Neural progenitor cell (in vitro differentiated cells): ENCODE measurements around the gene OGFOD3. TPM values are rescaled to one million over a fixed set of nuclear protein-coding genes. Genes with fewer than 3 reads are reported as not detected.

Experiments
- DNase-seq: peaks from one replicate; pipeline ENCODE4 v3.0.0-alpha.2; 2016; ENCODE audit warnings: low spot score
- H2AFZ ChIP-seq: fragments of 200-600 bp; sonication (generic); replicated peaks from 2 replicates; pipeline ENCODE4 v1.6.1; 2016; ENCODE audit warnings: antibody characterized with exemption
- H3F3A ChIP-seq: fragments of 200-600 bp; sonication (generic); 2 replicates; pipeline ENCODE4 v1.6.1; 2016; ENCODE audit warnings: antibody characterized with exemption, low read depth
- H3K27ac ChIP-seq: fragments of 200-600 bp; sonication (generic); 2 replicates; pipeline ENCODE4 v1.5.1; 2016; ENCODE audit warnings: mild to moderate bottlenecking
- H3K27me3 ChIP-seq: fragments of 200-600 bp; sonication (generic); 2 replicates; pipeline ENCODE4 v1.6.1; 2016; ENCODE audit warnings: mild to moderate bottlenecking, moderate library complexity
- H3K36me3 ChIP-seq: fragments of 200-600 bp; sonication (generic); 2 replicates; pipeline ENCODE4 v1.5.1; 2016
- H3K4me1 ChIP-seq: fragments of 200-600 bp; sonication (generic); 2 replicates; pipeline ENCODE4 v1.6.1; 2016; ENCODE audit warnings: mixed run types
- H3K4me2 ChIP-seq: fragments of 200-600 bp; sonication (generic); 2 replicates; pipeline ENCODE4 v1.6.1; 2016
- H3K4me3 ChIP-seq: fragments of 200-600 bp; sonication (generic); 2 replicates; pipeline ENCODE4 v1.5.1; 2016
- H3K79me2 ChIP-seq: fragments of 200-600 bp; sonication (generic); 2 replicates; pipeline ENCODE4 v1.6.1; 2016; ENCODE audit warnings: low read depth
- H3K9ac ChIP-seq: fragments of 200-600 bp; sonication (generic); 2 replicates; pipeline ENCODE4 v1.6.1; 2016
- H3K9me3 ChIP-seq: fragments of 200-600 bp; sonication (generic); 2 replicates; pipeline ENCODE4 v1.5.1; 2016; ENCODE audit warnings: low read depth
- H4K20me1 ChIP-seq: fragments of 200-600 bp; sonication (generic); 2 replicates; pipeline ENCODE4 v1.6.1; 2016; ENCODE audit warnings: low read depth
- H3K27ac Mint-ChIP-seq: 3 replicates; pipeline ENCODE4 v1.8.0; 2021; ENCODE audit warnings: mixed read lengths
- H3K27me3 Mint-ChIP-seq: 2 replicates; pipeline ENCODE4 v1.8.0; 2022; ENCODE audit warnings: low read depth, mild to moderate bottlenecking, inconsistent platforms, moderate library complexity, mixed read lengths; ENCODE audit not compliant: insufficient read depth
- H3K36me3 Mint-ChIP-seq: 3 replicates; pipeline ENCODE4 v1.8.0; 2021; ENCODE audit warnings: mixed read lengths
- H3K4me1 Mint-ChIP-seq: 3 replicates; pipeline ENCODE4 v1.8.0; 2021; ENCODE audit warnings: mixed read lengths
- H3K4me3 Mint-ChIP-seq: 3 replicates; pipeline ENCODE4 v1.8.0; 2021; ENCODE audit warnings: mild to moderate bottlenecking, moderate library complexity, mixed read lengths
- H3K9me3 Mint-ChIP-seq: 3 replicates; pipeline ENCODE4 v1.8.0; 2020; ENCODE audit warnings: mixed read lengths
- EZH2 ChIP-seq: fragments of 200-600 bp; sonication (generic); IDR thresholded peaks from 2 replicates; pipeline ENCODE4 v1.6.1; 2017; ENCODE audit warnings: antibody characterized with exemption, mild to moderate bottlenecking, moderate library complexity
- EZH2phosphoT487 ChIP-seq: fragments of 200-600 bp; sonication (generic); IDR thresholded peaks from 2 replicates; pipeline ENCODE4 v1.6.1; 2017; ENCODE audit warnings: antibody characterized with exemption
- total RNA-seq: library from RNA; depleted of rRNA; stranded (reverse); fragments of >200 nt; gene quantifications from 2 replicates; pipeline ENCODE4 v1.2.3, GENCODE V29; 2015; ENCODE audit warnings: low replicate concordance
- TF ChIP-seq, protein P1 (sequence below): fragments of 200-600 bp; sonication (generic); IDR thresholded peaks from 2 replicates; pipeline ENCODE4 v1.5.1; 2017; ENCODE audit warnings: antibody characterized with exemption, mild to moderate bottlenecking

OGFOD3 gene
- total RNA-seq, 1 donor from 2014 or later, result 26.8 TPM

DNA sequence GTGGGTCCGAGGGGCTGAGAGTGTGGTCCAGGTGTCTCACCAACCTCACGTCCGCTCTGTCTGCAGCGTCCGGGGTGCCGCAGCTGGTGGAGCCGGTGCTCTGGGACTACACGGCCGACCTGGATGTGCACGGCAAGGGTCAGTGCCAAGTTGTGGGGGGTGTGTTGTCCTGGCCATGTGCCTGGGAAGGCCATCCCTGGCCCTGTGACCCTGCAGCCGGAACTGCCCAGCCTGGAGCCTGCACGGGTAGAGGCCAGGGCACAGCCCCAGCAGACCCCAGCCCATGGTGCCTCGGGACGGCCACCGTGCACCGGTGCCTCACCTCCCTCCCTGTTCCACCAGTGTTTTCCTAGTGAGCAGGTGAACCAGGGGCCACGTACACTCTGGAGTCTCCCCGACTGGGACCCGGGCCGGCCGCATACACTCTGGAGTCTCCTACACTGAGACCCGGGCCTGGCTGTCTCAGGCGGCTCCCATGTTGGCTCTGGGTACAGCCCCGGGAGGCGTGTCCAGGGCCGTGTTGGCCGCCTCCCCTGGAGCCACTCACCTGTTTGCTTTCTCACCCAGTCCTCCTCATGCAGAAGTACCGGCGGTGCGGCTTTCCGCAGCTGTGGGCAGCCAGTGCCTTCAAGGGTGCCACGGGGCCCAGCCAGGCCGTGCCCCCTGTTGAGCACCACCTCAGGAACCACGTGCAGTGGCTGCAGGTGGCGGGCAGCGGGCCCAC lies 18.4 kb upstream of the OGFOD3 start:
- Histone ChIP-seq H3K4me2 (no peak overlapping the region), H3K9me3 (no peaks in the 10 kb centered on the region), H3K36me3 (no peaks in the 10 kb centered on the region), H3K27ac (no peak overlapping the region), H3K79me2 (no peaks in the 10 kb centered on the region), H4K20me1 (no peaks in the 10 kb centered on the region), H3F3A (peaks cover 4% of the 10 kb centered on the region), H3K4me3 (no peak overlapping the region), H3K27me3 (no peaks in the 10 kb centered on the region), H2AFZ (no peak overlapping the region), H3K9ac (no peak overlapping the region), H3K4me1 (no peaks in the 10 kb centered on the region)
- peaks cover 4% of the 10 kb centered on the region for H3K27me3 Mint-ChIP-seq
- TF ChIP-seq EZH2phosphoT487, result no peak
- TF ChIP-seq, protein P1, sequence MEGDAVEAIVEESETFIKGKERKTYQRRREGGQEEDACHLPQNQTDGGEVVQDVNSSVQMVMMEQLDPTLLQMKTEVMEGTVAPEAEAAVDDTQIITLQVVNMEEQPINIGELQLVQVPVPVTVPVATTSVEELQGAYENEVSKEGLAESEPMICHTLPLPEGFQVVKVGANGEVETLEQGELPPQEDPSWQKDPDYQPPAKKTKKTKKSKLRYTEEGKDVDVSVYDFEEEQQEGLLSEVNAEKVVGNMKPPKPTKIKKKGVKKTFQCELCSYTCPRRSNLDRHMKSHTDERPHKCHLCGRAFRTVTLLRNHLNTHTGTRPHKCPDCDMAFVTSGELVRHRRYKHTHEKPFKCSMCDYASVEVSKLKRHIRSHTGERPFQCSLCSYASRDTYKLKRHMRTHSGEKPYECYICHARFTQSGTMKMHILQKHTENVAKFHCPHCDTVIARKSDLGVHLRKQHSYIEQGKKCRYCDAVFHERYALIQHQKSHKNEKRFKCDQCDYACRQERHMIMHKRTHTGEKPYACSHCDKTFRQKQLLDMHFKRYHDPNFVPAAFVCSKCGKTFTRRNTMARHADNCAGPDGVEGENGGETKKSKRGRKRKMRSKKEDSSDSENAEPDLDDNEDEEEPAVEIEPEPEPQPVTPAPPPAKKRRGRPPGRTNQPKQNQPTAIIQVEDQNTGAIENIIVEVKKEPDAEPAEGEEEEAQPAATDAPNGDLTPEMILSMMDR, result no peak
- no peak for TF ChIP-seq EZH2
- no peaks in the 10 kb centered on the region for H3K9me3 Mint-ChIP-seq
- H3K27ac Mint-ChIP-seq, result no peak overlapping the region
- no peak for DNase-seq
- no peak overlapping the region for H3K4me3 Mint-ChIP-seq
- H3K4me1 Mint-ChIP-seq, result peaks cover 7% of the 10 kb centered on the region
- H3K36me3 Mint-ChIP-seq, result no peaks in the 10 kb centered on the region

GRCh38 chr17:82435601-82436583 lies 17.5 kb upstream of the OGFOD3 start:
- H3K9me3 ChIP-seq, result no peaks in the 10 kb centered on the region
- no peak overlapping the region for H3K27ac ChIP-seq
- Mint-ChIP-seq H3K27ac (no peak overlapping the region), H3K36me3 (no peaks in the 10 kb centered on the region), H3K4me3 (no peak overlapping the region), H3K4me1 (peaks cover 7% of the 10 kb centered on the region), H3K27me3 (peaks cover 2% of the 10 kb centered on the region), H3K9me3 (no peaks in the 10 kb centered on the region)
- H3K4me1 ChIP-seq, result no peaks in the 10 kb centered on the region
- no peak overlapping the region for H3K4me3 ChIP-seq
- no peak overlapping the region for H3K9ac ChIP-seq
- no peak for TF ChIP-seq EZH2
- no peak for TF ChIP-seq EZH2phosphoT487
- TF ChIP-seq, protein P1, result no peak
- DNase-seq, result no peak
- H3F3A ChIP-seq, result peaks cover 4% of the 10 kb centered on the region
- no peak overlapping the region for H2AFZ ChIP-seq
- no peaks in the 10 kb centered on the region for H4K20me1 ChIP-seq
- no peaks in the 10 kb centered on the region for H3K27me3 ChIP-seq
- H3K4me2 ChIP-seq, result no peak overlapping the region
- H3K36me3 ChIP-seq, result no peaks in the 10 kb centered on the region
- no peaks in the 10 kb centered on the region for H3K79me2 ChIP-seq

GRCh38 chr17:82435103-82435502 lies 16.7 kb upstream of the OGFOD3 start:
- DNase-seq, result no peak
- no peaks in the 10 kb centered on the region for H3K36me3 ChIP-seq
- H3K4me1 Mint-ChIP-seq, result no peaks in the 10 kb centered on the region

More at GRCh38 chr17:82435103-82435502, 16.7 kb upstream of the OGFOD3 start:
- Histone ChIP-seq H3K27ac (no peak overlapping the region), H3K4me3 (no peak overlapping the region), H3K4me2 (no peak overlapping the region), H3K9me3 (no peaks in the 10 kb centered on the region), H3F3A (no peaks in the 10 kb centered on the region), H3K79me2 (no peaks in the 10 kb centered on the region), H3K9ac (no peak overlapping the region), H2AFZ (no peak overlapping the region), H3K27me3 (no peaks in the 10 kb centered on the region), H4K20me1 (no peaks in the 10 kb centered on the region), H3K4me1 (no peaks in the 10 kb centered on the region)
- Mint-ChIP-seq H3K27ac (no peak overlapping the region), H3K9me3 (no peaks in the 10 kb centered on the region), H3K36me3 (no peaks in the 10 kb centered on the region), H3K4me3 (no peak overlapping the region), H3K27me3 (peaks cover 2% of the 10 kb centered on the region)
- TF ChIP-seq, protein P1, result no peak
- TF ChIP-seq EZH2 (no peak), EZH2phosphoT487 (no peak)
